HepG2 (cell line): ENCODE results near the gene ACVR1B. TPM values are rescaled to one million over a fixed set of nuclear protein-coding genes. Genes with fewer than 3 reads are reported as not detected.

Experiments used
- BORCS8-MEF2B ChIP-seq: sonication (generic); formaldehyde crosslinking; IDR thresholded peaks from 2 replicates; pipeline ENCODE4 v1.8.0; 2022; ENCODE audit warnings: mild to moderate bottlenecking, missing genetic modification reagents
- KAT2B ChIP-seq: fragments of 150-350 bp; IDR thresholded peaks from 2 replicates; pipeline ENCODE4 v1.6.1; 2014; ENCODE audit warnings: low read depth, low read length, borderline replicate concordance
- KMT2B ChIP-seq: IDR thresholded peaks from 2 replicates; pipeline ENCODE4 v1.6.1; 2016; ENCODE audit warnings: missing genetic modification reagents, missing compliant biosample characterization
- MEIS2 ChIP-seq: sonication (generic); formaldehyde crosslinking; IDR thresholded peaks from 2 replicates; pipeline ENCODE4 v1.9.0; 2021; ENCODE audit warnings: mild to moderate bottlenecking, missing genetic modification reagents
- MIER2 ChIP-seq: IDR thresholded peaks from 2 replicates; pipeline ENCODE4 v1.6.1; 2016; ENCODE audit warnings: missing biosample characterization, missing genetic modification reagents
- ZC3H4 ChIP-seq: sonication (generic); formaldehyde crosslinking; IDR thresholded peaks from 2 replicates; pipeline ENCODE4 v1.4.0; 2020; ENCODE audit warnings: missing genetic modification reagents, borderline replicate concordance
- ZHX2 ChIP-seq, 2 experiments: sonication (generic) in 1 of 2; formaldehyde crosslinking in 1 of 2; IDR thresholded peaks; 2 replicates each; pipeline versions ENCODE4 v1.6.1 to v1.9.0; 2014 to 2022; ENCODE audit warnings: antibody characterized with exemption in 1 of 2, borderline replicate concordance in 1 of 2, inconsistent platforms in 1 of 2, low read depth in 1 of 2, missing genetic modification reagents in 1 of 2
- ZNF121 ChIP-seq: sonication (generic); formaldehyde crosslinking; IDR thresholded peaks from 2 replicates; pipeline ENCODE4 v1.5.0; 2020; ENCODE audit warnings: mild to moderate bottlenecking, missing genetic modification reagents
- ZNF367 ChIP-seq: sonication (generic); formaldehyde crosslinking; IDR thresholded peaks from 2 replicates; pipeline ENCODE4 v1.4.0; 2020; ENCODE audit warnings: missing genetic modification reagents, borderline replicate concordance
- ZNF609 ChIP-seq: sonication (generic); formaldehyde crosslinking; IDR thresholded peaks from 2 replicates; pipeline ENCODE4 v1.4.0; 2020; ENCODE audit warnings: mild to moderate bottlenecking, missing genetic modification reagents, borderline replicate concordance
- ZNF646 ChIP-seq: sonication (generic); formaldehyde crosslinking; IDR thresholded peaks from 2 replicates; pipeline ENCODE4 v1.9.0; 2021; ENCODE audit warnings: mild to moderate bottlenecking, missing genetic modification reagents
- polyA plus RNA-seq, 8 experiments: library from polyadenylated mRNA; depleted of rRNA in 3 of 8; stranded (reverse) in 7 of 8; unstranded in 1 of 8; fragments of >200 nt; fragmentation: Illumina TruSeq in 4 of 8; extraction: Trizol in 4 of 8; gene quantifications; 2 replicates each; pipeline versions ENCODE4 v1.2.1 to v1.2.3, GENCODE V29; 2011 to 2016; ENCODE audit warnings: low read depth in 4 of 8, missing spikeins in 1 of 8, mixed read lengths in 1 of 8; ENCODE audit not compliant: insufficient read depth in 1 of 8
- total RNA-seq, 5 experiments: library from RNA; depleted of rRNA; stranded (reverse); fragments of >200 nt; fragmentation: Illumina TruSeq; extraction: Trizol; gene quantifications; 2 replicates each; pipeline ENCODE4 v1.2.3, GENCODE V29; 2016; ENCODE audit warnings: low read depth in 1 of 5

Gene ACVR1B
- total and polyA plus RNA-seq, 2 of the 13 experiments (the other 11 are each of a cell fraction or from before 2014, with no cell fraction given): 8.9 to 12.1 TPM

GRCh38 chr12:51972422-51972812 lies 20.9 kb downstream of the ACVR1B start (continued):
- TF ChIP-seq ZNF646 (CRISPR knock-in tag): peak; percentile 88
- no peak for TF ChIP-seq ZC3H4
- no peak for TF ChIP-seq KMT2B (CRISPR knock-in tag)
- TF ChIP-seq MIER2 (CRISPR knock-in tag): no peak
- TF ChIP-seq ZNF367: no peak
- TF ChIP-seq BORCS8-MEF2B: no peak
- TF ChIP-seq MEIS2 (CRISPR knock-in tag): no peak
- TF ChIP-seq ZNF121 (CRISPR knock-in tag): peak; percentile 78
- TF ChIP-seq ZNF609 (CRISPR knock-in tag): no peak
- no peak for TF ChIP-seq KAT2B
- no peak for TF ChIP-seq ZHX2 (IDR thresholded peaks at IDR 0.05; ENCODE audit: low read depth)
- TF ChIP-seq ZHX2 (CRISPR knock-in tag; IDR thresholded peaks at IDR 0.05; ENCODE audit: borderline replicate concordance): no peak
